H9 (cell line): ENCODE data around the gene PCYT1B. TPM values are rescaled to one million over a fixed set of nuclear protein-coding genes. Genes with fewer than 3 reads are reported as not detected.

Experiments used
- DNase-seq: peaks from one replicate; pipeline ENCODE4 v3.0.0-alpha.2; 2017
- H2AFZ ChIP-seq: one replicate; pipeline ENCODE4 v1.6.1; 2013; ENCODE audit warnings: mild to moderate bottlenecking, low read length, control low read depth, moderate library complexity
- H2AK5ac ChIP-seq: 2 replicates; pipeline ENCODE4 v1.6.1; 2013; ENCODE audit warnings: low read length, control low read depth, mixed read lengths; ENCODE audit not compliant: insufficient read length
- H2BK120ac ChIP-seq: one replicate; pipeline ENCODE4 v1.6.1; 2013; ENCODE audit warnings: low read depth, mild to moderate bottlenecking, low read length, control low read depth, inconsistent platforms; ENCODE audit not compliant: poor library complexity, severe bottlenecking
- H2BK12ac ChIP-seq: 2 replicates; pipeline ENCODE4 v1.6.1; 2013; ENCODE audit warnings: low read length, control low read depth, mixed read lengths, low read depth; ENCODE audit not compliant: insufficient read length
- H2BK15ac ChIP-seq: 2 replicates; pipeline ENCODE4 v1.6.1; 2013; ENCODE audit warnings: low read depth, low read length, control low read depth
- H2BK20ac ChIP-seq: one replicate; pipeline ENCODE4 v1.6.1; 2013; ENCODE audit warnings: low read depth, mild to moderate bottlenecking, low read length, control low read depth, inconsistent platforms; ENCODE audit not compliant: poor library complexity, severe bottlenecking
- H2BK5ac ChIP-seq: 2 replicates; pipeline ENCODE4 v1.6.1; 2013; ENCODE audit warnings: low read length, control low read depth, mixed read lengths; ENCODE audit not compliant: insufficient read length
- H3K14ac ChIP-seq: 2 replicates; pipeline ENCODE4 v1.6.1; 2013; ENCODE audit warnings: low read length, control low read depth; ENCODE audit not compliant: insufficient read depth
- H3K18ac ChIP-seq: 2 replicates; pipeline ENCODE4 v1.6.1; 2013; ENCODE audit warnings: low read depth, mild to moderate bottlenecking, mixed read lengths, low read length, control low read depth; ENCODE audit not compliant: insufficient read length
- H3K23ac ChIP-seq: 2 replicates; pipeline ENCODE4 v1.6.1; 2013; ENCODE audit warnings: low read length, control low read depth, mixed read lengths, low read depth; ENCODE audit not compliant: insufficient read length
- H3K23me2 ChIP-seq: 2 replicates; pipeline ENCODE4 v1.6.1; 2013; ENCODE audit warnings: low read depth, mild to moderate bottlenecking, mixed read lengths, low read length, control low read depth; ENCODE audit not compliant: insufficient read length, poor library complexity, severe bottlenecking
- H3K27ac ChIP-seq: 2 replicates; pipeline ENCODE4 v1.5.1; 2013; ENCODE audit warnings: low read length, control low read depth, mixed read lengths, low read depth; ENCODE audit not compliant: insufficient read length
- H3K27me3 ChIP-seq: 2 replicates; pipeline ENCODE4 v1.6.1; 2013; ENCODE audit warnings: low read length, control low read depth, inconsistent platforms; ENCODE audit not compliant: insufficient read depth
- H3K4ac ChIP-seq: 2 replicates; pipeline ENCODE4 v1.6.1; 2013; ENCODE audit warnings: low read depth, mild to moderate bottlenecking, control low read depth, inconsistent platforms, low read length, moderate library complexity
- H3K4me1 ChIP-seq: 2 replicates; pipeline ENCODE4 v1.6.1; 2013; ENCODE audit warnings: low read length, control low read depth, inconsistent platforms; ENCODE audit not compliant: insufficient read depth
- H3K4me2 ChIP-seq: 2 replicates; pipeline ENCODE4 v1.6.1; 2013; ENCODE audit warnings: low read length, control low read depth, mixed read lengths; ENCODE audit not compliant: insufficient read length, insufficient read depth
- H3K56ac ChIP-seq: 2 replicates; pipeline ENCODE4 v1.6.1; 2013; ENCODE audit warnings: low read depth, mild to moderate bottlenecking, mixed read lengths, low read length, control low read depth; ENCODE audit not compliant: insufficient read length
- H3K79me1 ChIP-seq: 2 replicates; pipeline ENCODE4 v1.6.1; 2013; ENCODE audit warnings: low read depth, mild to moderate bottlenecking, moderate library complexity, low read length, control low read depth, inconsistent platforms; ENCODE audit not compliant: insufficient read depth, poor library complexity, severe bottlenecking
- H3K79me2 ChIP-seq: 2 replicates; pipeline ENCODE4 v1.6.1; 2013; ENCODE audit warnings: low read length, control low read depth, inconsistent platforms; ENCODE audit not compliant: insufficient read depth
- H3K9ac ChIP-seq: 2 replicates; pipeline ENCODE4 v1.6.1; 2013; ENCODE audit warnings: low read length, control low read depth, mixed read lengths; ENCODE audit not compliant: insufficient read length; ENCODE audit errors: extremely low read depth
- H3K9me3 ChIP-seq: one replicate; pipeline ENCODE4 v1.6.1; 2013; ENCODE audit warnings: low read depth, low read length, inconsistent platforms; ENCODE audit not compliant: control insufficient read depth
- H3T11ph ChIP-seq: one replicate; pipeline ENCODE4 v1.6.1; 2013; ENCODE audit warnings: mild to moderate bottlenecking, low read length, control low read depth, inconsistent platforms
- H4K20me1 ChIP-seq: one replicate; pipeline ENCODE4 v1.6.1; 2013; ENCODE audit not compliant: control insufficient read depth, insufficient read length, insufficient read depth
- H4K5ac ChIP-seq: 2 replicates; pipeline ENCODE4 v1.6.1; 2013; ENCODE audit warnings: low read depth, mild to moderate bottlenecking, mixed read lengths, low read length, control low read depth; ENCODE audit not compliant: insufficient read length
- H4K8ac ChIP-seq: replicated peaks from 2 replicates; pipeline ENCODE4 v1.6.1; 2013; ENCODE audit warnings: low read length, control low read depth, mixed read lengths, low read depth; ENCODE audit not compliant: insufficient read length
- H4K91ac ChIP-seq: 2 replicates; pipeline ENCODE4 v1.6.1; 2013; ENCODE audit warnings: low read depth, mild to moderate bottlenecking, moderate library complexity, mixed read lengths, low read length, control low read depth; ENCODE audit not compliant: insufficient read length
- H3K27ac Mint-ChIP-seq, 3 experiments: 2 replicates in 2 of 3; 3 replicates in 1 of 3; pipeline ENCODE4 v1.8.0; 2020 to 2021; ENCODE audit warnings: mixed read lengths in 3 of 3, mild to moderate bottlenecking in 1 of 3, moderate library complexity in 1 of 3
- H3K27me3 Mint-ChIP-seq: 2 replicates; pipeline ENCODE4 v1.8.0; 2021; ENCODE audit warnings: low read depth, mild to moderate bottlenecking, moderate library complexity, mixed read lengths
- H3K36me3 Mint-ChIP-seq, 3 experiments: 2 replicates in 2 of 3; 3 replicates in 1 of 3; pipeline ENCODE4 v1.8.0; 2020 to 2021; ENCODE audit warnings: low read depth in 3 of 3, mixed read lengths in 3 of 3; ENCODE audit not compliant: insufficient read depth in 1 of 3
- H3K4me1 Mint-ChIP-seq, 2 experiments: 2 replicates each; pipeline ENCODE4 v1.8.0; 2020; ENCODE audit warnings: mixed read lengths in 2 of 2
- H3K4me3 Mint-ChIP-seq, 2 experiments: 2 replicates in 1 of 2; 3 replicates in 1 of 2; pipeline ENCODE4 v1.8.0; 2020 to 2021; ENCODE audit warnings: mild to moderate bottlenecking in 2 of 2, mixed read lengths in 2 of 2, moderate library complexity in 1 of 2
- H3K9me3 Mint-ChIP-seq, 2 experiments: 2 replicates in 1 of 2; 3 replicates in 1 of 2; pipeline ENCODE4 v1.8.0; 2020; ENCODE audit warnings: mild to moderate bottlenecking in 2 of 2, mixed read lengths in 2 of 2, moderate library complexity in 1 of 2
- CTCF ChIP-seq: fragments of 200-600 bp; sonication (generic); conservative IDR thresholded peaks from 3 replicates; pipeline ENCODE4 v1.8.0; 2021; ENCODE audit warnings: antibody characterized with exemption, mild to moderate bottlenecking
- WGBS: extraction: QIAGEN DNeasy Blood & Tissue Kit; methylation state at CpG from one replicate; pipeline ENCODE4 v1.1.7; 2013; ENCODE audit warnings: missing lambda C conversion rate, low lambda C conversion rate, mixed read lengths; ENCODE audit not compliant: insufficient read length; ENCODE audit errors: extremely low coverage; 5-methylcytosine and 5-hydroxymethylcytosine counted together
- total RNA-seq: library from RNA; stranded (reverse); gene quantifications from 2 replicates; pipeline ENCODE4 v1.2.1, GENCODE V29; 2021

Gene PCYT1B
- total RNA-seq, 1 experiment from 2014 or later, result 29.1 TPM

- Histone ChIP-seq H3K9ac (no peak overlapping the region), H3K27me3 (no peaks in the 10 kb centered on the region), H3T11ph (no peak overlapping the region), H3K4ac (no peak overlapping the region), H2BK20ac (no peak overlapping the region), H4K5ac (no peak overlapping the region), H3K23me2 (peaks cover 5% of the 10 kb centered on the region), H3K23ac (no peak overlapping the region), H2BK5ac (no peak overlapping the region), H3K79me1 (no peaks in the 10 kb centered on the region), H3K4me2 (no peak overlapping the region), H3K18ac (no peak overlapping the region), H2BK120ac (no peak overlapping the region), H4K20me1 (no peaks in the 10 kb centered on the region), H3K4me1 (peaks cover 2% of the 10 kb centered on the region; the same call in 1 of the 2 replicates), H2BK12ac (no peak overlapping the region), H3K56ac (no peak overlapping the region), H2AK5ac (no peak overlapping the region), H3K14ac (no peak overlapping the region), H3K79me2 (no peaks in the 10 kb centered on the region), H3K9me3 (no peaks in the 10 kb centered on the region), H4K8ac (no peak overlapping the region), H4K91ac (no peak overlapping the region), H2AFZ (no peak overlapping the region), H3K27ac (no peak overlapping the region), H2BK15ac (no peak overlapping the region)
- Mint-ChIP-seq H3K27me3 (no peaks in the 10 kb centered on the region; the same call in 1 of the 2 replicates), H3K9me3 (no peaks in the 10 kb centered on the region; a peak in 1 of 5 replicates), H3K36me3 (no peaks in the 10 kb centered on the region), H3K27ac (no peak overlapping the region), H3K4me1 (peaks cover 31 to 32% of the 10 kb centered on the region in 2 experiments), H3K4me3 (no peak overlapping the region)
- DNase-seq, result no peak
- no peak for TF ChIP-seq CTCF
- WGBS, result no CpG with 5 or more reads among the region's 2 CpGs
Measured at GRCh38 chrX:24651783-24652182, 4.6 kb upstream of the PCYT1B start.
